Measurements from ENCODE around the gene PAPSS2. TPM values are rescaled to one million over a fixed set of nuclear protein-coding genes. Genes with fewer than 3 reads are reported as not detected.

The PAPSS2 gene
- total RNA-seq, 2 donors from 2014 or later: 0.55 to 1.3 TPM

GRCh38 chr10:87668324-87669074, 8.8 kb downstream of the PAPSS2 start:
- H3K36me3 Mint-ChIP-seq (ENCODE audit: low read depth): no peaks in the 10 kb centered on the region
- ATAC-seq: no peak
- H3K27me3 Mint-ChIP-seq: peaks cover 64% of the 10 kb centered on the region
- DNase-seq: no peak
- H3K9me3 ChIP-seq (ENCODE audit: control insufficient read depth, low read length, poor library complexity, severe bottlenecking): peaks cover 4% of the 10 kb centered on the region
- no peak overlapping the region for H3K4me3 Mint-ChIP-seq
- H3K27ac Mint-ChIP-seq: no peak overlapping the region
- no peaks in the 10 kb centered on the region for H3K4me1 Mint-ChIP-seq

- DNase-seq (no peak), ATAC-seq (no peak)
- no peak overlapping the region for H3K4me3 Mint-ChIP-seq
- H3K27ac Mint-ChIP-seq: no peak overlapping the region
- no peaks in the 10 kb centered on the region for H3K36me3 Mint-ChIP-seq (ENCODE audit: low read depth)
- no peaks in the 10 kb centered on the region for H3K4me1 Mint-ChIP-seq
- H3K9me3 ChIP-seq (ENCODE audit: control insufficient read depth, low read length, poor library complexity, severe bottlenecking): peaks cover 4% of the 10 kb centered on the region
- H3K27me3 Mint-ChIP-seq: peaks cover 53% of the 10 kb centered on the region
These were observed 10.1 kb downstream of the PAPSS2 start for GRCh38 chr10:87669752-87670151.

- peaks cover 47% of the 10 kb centered on the region for H3K27me3 Mint-ChIP-seq
- H3K36me3 Mint-ChIP-seq (ENCODE audit: low read depth): no peaks in the 10 kb centered on the region
- no peak overlapping the region for H3K4me3 Mint-ChIP-seq
- no peaks in the 10 kb centered on the region for H3K4me1 Mint-ChIP-seq
- no peak overlapping the region for H3K27ac Mint-ChIP-seq
- DNase-seq (no peak), ATAC-seq (no peak)
- peaks cover 4% of the 10 kb centered on the region for H3K9me3 ChIP-seq (ENCODE audit: control insufficient read depth, low read length, poor library complexity, severe bottlenecking)
These were observed 10.9 kb downstream of the PAPSS2 start for GRCh38 chr10:87670586-87670985.

GRCh38 chr10:87671139-87671815, 11.6 kb downstream of the PAPSS2 start:
- H3K9me3 ChIP-seq (ENCODE audit: control insufficient read depth, low read length, poor library complexity, severe bottlenecking): peaks cover 4% of the 10 kb centered on the region
- ATAC-seq: no peak
- Mint-ChIP-seq H3K36me3 (ENCODE audit: low read depth) (no peaks in the 10 kb centered on the region), H3K27me3 (peaks cover 47% of the 10 kb centered on the region), H3K4me3 (no peak overlapping the region), H3K27ac (no peak overlapping the region), H3K4me1 (no peaks in the 10 kb centered on the region)
- no peak for DNase-seq

GRCh38 chr10:87672551-87672950, 12.9 kb downstream of the PAPSS2 start:
- H3K27me3 Mint-ChIP-seq: peaks cover 38% of the 10 kb centered on the region
- H3K9me3 ChIP-seq (ENCODE audit: control insufficient read depth, low read length, poor library complexity, severe bottlenecking): peaks cover 4% of the 10 kb centered on the region
- ATAC-seq: no peak
- DNase-seq: no peak
- H3K4me3 Mint-ChIP-seq: no peak overlapping the region
- no peaks in the 10 kb centered on the region for H3K4me1 Mint-ChIP-seq
- no peak overlapping the region for H3K27ac Mint-ChIP-seq
- no peaks in the 10 kb centered on the region for H3K36me3 Mint-ChIP-seq (ENCODE audit: low read depth)

GRCh38 chr10:87674943-87675342, 15.3 kb downstream of the PAPSS2 start:
- Mint-ChIP-seq H3K27me3 (peaks cover 27% of the 10 kb centered on the region), H3K36me3 (ENCODE audit: low read depth) (no peaks in the 10 kb centered on the region), H3K4me1 (no peaks in the 10 kb centered on the region), H3K27ac (no peak overlapping the region), H3K4me3 (no peak overlapping the region)
- peaks cover 4% of the 10 kb centered on the region for H3K9me3 ChIP-seq (ENCODE audit: control insufficient read depth, low read length, poor library complexity, severe bottlenecking)
- ATAC-seq (no peak), DNase-seq (no peak)

GRCh38 chr10:87675396-87676376, 16.0 kb downstream of the PAPSS2 start:
- peaks cover 4% of the 10 kb centered on the region for H3K9me3 ChIP-seq (ENCODE audit: control insufficient read depth, low read length, poor library complexity, severe bottlenecking)
- no peak for ATAC-seq
- Mint-ChIP-seq H3K27me3 (peaks cover 20% of the 10 kb centered on the region), H3K4me3 (no peak overlapping the region), H3K4me1 (no peaks in the 10 kb centered on the region), H3K27ac (no peak overlapping the region), H3K36me3 (ENCODE audit: low read depth) (no peaks in the 10 kb centered on the region)
- DNase-seq: no peak

GRCh38 chr10:87677595-87677994, 17.9 kb downstream of the PAPSS2 start:
- H3K27me3 Mint-ChIP-seq: peaks cover 15% of the 10 kb centered on the region
- H3K9me3 ChIP-seq (ENCODE audit: control insufficient read depth, low read length, poor library complexity, severe bottlenecking): no peaks in the 10 kb centered on the region
- H3K4me3 Mint-ChIP-seq: no peak overlapping the region
- H3K27ac Mint-ChIP-seq: no peak overlapping the region
- H3K4me1 Mint-ChIP-seq: no peaks in the 10 kb centered on the region
- DNase-seq (no peak), ATAC-seq (no peak)
- H3K36me3 Mint-ChIP-seq (ENCODE audit: low read depth): peaks cover 2% of the 10 kb centered on the region

- Mint-ChIP-seq H3K4me3 (no peak overlapping the region), H3K27me3 (peaks cover 14% of the 10 kb centered on the region), H3K27ac (no peak overlapping the region), H3K36me3 (ENCODE audit: low read depth) (peaks cover 2% of the 10 kb centered on the region), H3K4me1 (no peaks in the 10 kb centered on the region)
- H3K9me3 ChIP-seq (ENCODE audit: control insufficient read depth, low read length, poor library complexity, severe bottlenecking): no peaks in the 10 kb centered on the region
- DNase-seq (no peak), ATAC-seq (no peak)
These were observed 18.6 kb downstream of the PAPSS2 start for GRCh38 chr10:87678302-87678701.

GRCh38 chr10:87683356-87683755, 23.7 kb downstream of the PAPSS2 start:
- Mint-ChIP-seq H3K4me1 (no peaks in the 10 kb centered on the region), H3K4me3 (no peak overlapping the region), H3K27me3 (peaks cover 33% of the 10 kb centered on the region), H3K36me3 (ENCODE audit: low read depth) (peaks cover 5% of the 10 kb centered on the region), H3K27ac (no peak overlapping the region)
- ATAC-seq (no peak), DNase-seq (no peak)
- H3K9me3 ChIP-seq (ENCODE audit: control insufficient read depth, low read length, poor library complexity, severe bottlenecking): no peaks in the 10 kb centered on the region

GRCh38 chr10:87684001-87684638, 24.4 kb downstream of the PAPSS2 start:
- H3K4me1 Mint-ChIP-seq: no peaks in the 10 kb centered on the region
- H3K36me3 Mint-ChIP-seq (ENCODE audit: low read depth): peaks cover 5% of the 10 kb centered on the region
- H3K27ac Mint-ChIP-seq: no peak overlapping the region
- H3K27me3 Mint-ChIP-seq: peaks cover 30% of the 10 kb centered on the region
- DNase-seq (no peak), ATAC-seq (no peak)
- H3K9me3 ChIP-seq (ENCODE audit: control insufficient read depth, low read length, poor library complexity, severe bottlenecking): no peaks in the 10 kb centered on the region
- H3K4me3 Mint-ChIP-seq: no peak overlapping the region

- Mint-ChIP-seq H3K27ac (no peak overlapping the region), H3K36me3 (ENCODE audit: low read depth) (peaks cover 5% of the 10 kb centered on the region), H3K4me1 (no peaks in the 10 kb centered on the region), H3K27me3 (peaks cover 30% of the 10 kb centered on the region), H3K4me3 (no peak overlapping the region)
- no peaks in the 10 kb centered on the region for H3K9me3 ChIP-seq (ENCODE audit: control insufficient read depth, low read length, poor library complexity, severe bottlenecking)
- DNase-seq (no peak), ATAC-seq (no peak)
These were observed 26.3 kb downstream of the PAPSS2 start for GRCh38 chr10:87685832-87686574.

Data from T-helper 17 cell (primary cell).